Fibroblast of the conjunctiva (primary cell): ENCODE measurements around the gene VSIR.

Source experiments
- DNase-seq: peaks from one replicate; pipeline ENCODE4 v3.0.0-alpha.2; 2010; ENCODE audit warnings: low read depth

The VSIR gene

GRCh38 chr10:71727738-71728737 is 45.3 kb downstream of the VSIR start:
- DNase-seq = no peak

- DNase-seq = no peak
Observed at GRCh38 chr10:71727105-71727737, 46.1 kb downstream of the VSIR start.

GRCh38 chr10:71726580-71727104 is 46.7 kb downstream of the VSIR start:
- DNase-seq = no peak

GRCh38 chr10:71725998-71726579 is 47.2 kb downstream of the VSIR start:
- no peak for DNase-seq

GRCh38 chr10:71725249-71725648 is 48.1 kb downstream of the VSIR start:
- no peak for DNase-seq

- no peak for DNase-seq
Observed at GRCh38 chr10:71724539-71724938, 48.8 kb downstream of the VSIR start.

GRCh38 chr10:71723311-71723710 is 50.0 kb downstream of the VSIR start:
- no peak for DNase-seq

GRCh38 chr10:71722849-71723248 is 50.5 kb downstream of the VSIR start:
- DNase-seq = no peak

- no peak for DNase-seq
Observed at GRCh38 chr10:71721313-71721712, 52.0 kb downstream of the VSIR start.

- no peak for DNase-seq
Observed at GRCh38 chr10:71720288-71720687, 53.0 kb downstream of the VSIR start.

GRCh38 chr10:71719464-71720201 is 53.7 kb downstream of the VSIR start, which contains the start of gene C10orf105:
C10orf105 (minus strand) TSS chr10:71719778; CDS start chr10:71716337, 3,441 bp downstream.
- DNase-seq = no peak

GRCh38 chr10:71719042-71719441 is 54.3 kb downstream of the VSIR start:
- no peak for DNase-seq

- DNase-seq = no peak
Observed at GRCh38 chr10:71718165-71718698, 55.1 kb downstream of the VSIR start.

- DNase-seq = no peak
Observed at GRCh38 chr10:71717551-71717951, 55.8 kb downstream of the VSIR start.

- DNase-seq = no peak
Observed at GRCh38 chr10:71717056-71717455, 56.3 kb downstream of the VSIR start.

- no peak for DNase-seq
Observed at GRCh38 chr10:71716426-71716825, 56.9 kb downstream of the VSIR start.

GRCh38 chr10:71715860-71716259 is 57.5 kb downstream of the VSIR start:
- no peak for DNase-seq

- no peak for DNase-seq
Observed at GRCh38 chr10:71715026-71715425, 58.3 kb downstream of the VSIR start.

- no peak for DNase-seq
Observed at GRCh38 chr10:71714592-71714991, 58.7 kb downstream of the VSIR start.

- DNase-seq = no peak
Observed at GRCh38 chr10:71714031-71714410, 59.3 kb downstream of the VSIR start.
